ENCODE data around the gene CNTNAP2.

- TF ChIP-seq CTCF (IDR thresholded peaks at IDR 0.05) = no peak
- TF ChIP-seq POLR2A (IDR thresholded peaks at IDR 0.05) = no peak
Observed at GRCh38 chr7:146417176-146417575, 300.6 kb downstream of the CNTNAP2 start.

Data from heart left ventricle (tissue), 13 donors.